HG02885 (cell line): Measurements from ENCODE around the gene LCP1.

Source experiments
- ATAC-seq: cut with Tn5 transposase; IDR thresholded peaks from one replicate; pipeline ENCODE4 v1.9.1; 2021; ENCODE audit warnings: mild to moderate bottlenecking; ENCODE audit not compliant: unreplicated experiment, poor library complexity

LCP1 gene

GRCh38 chr13:46183018-46183946, 1.3 kb upstream of the LCP1 start:
- peak; percentile 17 for ATAC-seq

GRCh38 chr13:46182491-46182877, 507 bp upstream of the LCP1 start:
- ATAC-seq = no peak

- ATAC-seq = no peak
Measured at GRCh38 chr13:46181377-46181839, 569 bp downstream of the LCP1 start.

- ATAC-seq = no peak
Measured at GRCh38 chr13:46179969-46180763, 1.8 kb downstream of the LCP1 start.

GRCh38 chr13:46179491-46179908, 2.5 kb downstream of the LCP1 start:
- no peak for ATAC-seq

- no peak for ATAC-seq
Measured at GRCh38 chr13:46178821-46179220, 3.2 kb downstream of the LCP1 start.

GRCh38 chr13:46178143-46178542, 3.8 kb downstream of the LCP1 start:
- no peak for ATAC-seq

GRCh38 chr13:46176756-46177155, 5.2 kb downstream of the LCP1 start:
- peak; percentile 51 for ATAC-seq

GRCh38 chr13:46173656-46174055, 8.3 kb downstream of the LCP1 start:
- peak; percentile 49 for ATAC-seq

GRCh38 chr13:46172531-46172991, 9.4 kb downstream of the LCP1 start:
- no peak for ATAC-seq

GRCh38 chr13:46171739-46172138, 10.2 kb downstream of the LCP1 start:
- no peak for ATAC-seq

GRCh38 chr13:46171217-46171616, 10.8 kb downstream of the LCP1 start:
- ATAC-seq = no peak

- ATAC-seq = no peak
Measured at GRCh38 chr13:46170687-46171086, 11.3 kb downstream of the LCP1 start.

- no peak for ATAC-seq
Measured at GRCh38 chr13:46170268-46170667, 11.7 kb downstream of the LCP1 start.

GRCh38 chr13:46169758-46170157, 12.2 kb downstream of the LCP1 start:
- ATAC-seq = no peak

- ATAC-seq = peak; percentile 21
Measured at GRCh38 chr13:46168783-46169182, 13.2 kb downstream of the LCP1 start.

GRCh38 chr13:46168341-46168740, 13.6 kb downstream of the LCP1 start:
- peak; percentile 41 for ATAC-seq

GRCh38 chr13:46166947-46167610, 14.9 kb downstream of the LCP1 start:
- ATAC-seq = no peak

GRCh38 chr13:46166224-46166584, 15.8 kb downstream of the LCP1 start:
- ATAC-seq = no peak

- ATAC-seq = peak; percentile 65
Measured at GRCh38 chr13:46165485-46166223, 16.3 kb downstream of the LCP1 start.
